HepG2 (cell line): Measurements from ENCODE around the gene MCRIP2. TPM values are rescaled to one million over a fixed set of nuclear protein-coding genes. Genes with fewer than 3 reads are reported as not detected.

Experiments
- ARNTL ChIP-seq: sonication (generic); formaldehyde crosslinking; IDR thresholded peaks from 2 replicates; pipeline ENCODE4 v1.4.0; 2020; ENCODE audit warnings: mild to moderate bottlenecking, missing genetic modification reagents
- ASH2L ChIP-seq: fragments of 300-600, 200-600 bp; sonication (generic); IDR thresholded peaks from 2 replicates; pipeline ENCODE4 v1.7.0; 2017; ENCODE audit warnings: low read depth, mild to moderate bottlenecking, moderate library complexity, mixed read lengths, low read length; ENCODE audit not compliant: insufficient read length
- ATF6 ChIP-seq: sonication (generic); formaldehyde crosslinking; conservative IDR thresholded peaks from 2 replicates; pipeline ENCODE4 v1.4.0; 2020; ENCODE audit warnings: missing genetic modification reagents
- IRF2 ChIP-seq: IDR thresholded peaks from 2 replicates; pipeline ENCODE4 v1.6.1; 2018; ENCODE audit warnings: missing genetic modification reagents, missing compliant biosample characterization
- NR1H2 ChIP-seq: sonication (generic); formaldehyde crosslinking; IDR thresholded peaks from 2 replicates; pipeline ENCODE4 v1.8.1; 2022; ENCODE audit warnings: low read depth, missing genetic modification reagents, borderline replicate concordance
- PREB ChIP-seq: sonication (generic); formaldehyde crosslinking; IDR thresholded peaks from 2 replicates; pipeline ENCODE4 v1.4.0; 2020; ENCODE audit warnings: missing genetic modification reagents
- TBP ChIP-seq: sonication (generic); formaldehyde crosslinking; IDR thresholded peaks from 2 replicates; pipeline ENCODE4 v1.5.0; 2020; ENCODE audit warnings: missing genetic modification reagents
- ZBTB40 ChIP-seq, 2 experiments: fragments of 450-650 bp in 1 of 2; sonication (generic) in 1 of 2; formaldehyde crosslinking in 1 of 2; IDR thresholded peaks; 2 replicates each; pipeline versions ENCODE4 v1.6.1 to v1.8.0; 2016 to 2022; ENCODE audit warnings: antibody characterized with exemption in 1 of 2, mild to moderate bottlenecking in 1 of 2, missing genetic modification reagents in 1 of 2
- ZNF44 ChIP-seq: sonication (generic); formaldehyde crosslinking; IDR thresholded peaks from 2 replicates; pipeline ENCODE4 v1.5.1; 2020; ENCODE audit warnings: mild to moderate bottlenecking, missing genetic modification reagents
- ZNF460 ChIP-seq: sonication (generic); formaldehyde crosslinking; IDR thresholded peaks from 2 replicates; pipeline ENCODE4 v1.5.1; 2020; ENCODE audit warnings: missing genetic modification reagents, mild to moderate bottlenecking, borderline replicate concordance
- ZNF512B ChIP-seq: sonication (generic); formaldehyde crosslinking; IDR thresholded peaks from 2 replicates; pipeline ENCODE4 v1.5.1; 2020; ENCODE audit warnings: missing genetic modification reagents, mild to moderate bottlenecking, borderline replicate concordance
- ZNF878 ChIP-seq: sonication (generic); formaldehyde crosslinking; IDR thresholded peaks from 2 replicates; pipeline ENCODE4 v1.8.1; 2023; ENCODE audit warnings: mild to moderate bottlenecking, missing genetic modification reagents, moderate library complexity
- polyA plus RNA-seq, 8 experiments: library from polyadenylated mRNA; depleted of rRNA in 3 of 8; stranded (reverse) in 7 of 8; unstranded in 1 of 8; fragments of >200 nt; fragmentation: Illumina TruSeq in 4 of 8; extraction: Trizol in 4 of 8; gene quantifications; 2 replicates each; pipeline versions ENCODE4 v1.2.1 to v1.2.3, GENCODE V29; 2011 to 2016; ENCODE audit warnings: low read depth in 4 of 8, missing spikeins in 1 of 8, mixed read lengths in 1 of 8; ENCODE audit not compliant: insufficient read depth in 1 of 8
- total RNA-seq, 5 experiments: library from RNA; depleted of rRNA; stranded (reverse); fragments of >200 nt; fragmentation: Illumina TruSeq; extraction: Trizol; gene quantifications; 2 replicates each; pipeline ENCODE4 v1.2.3, GENCODE V29; 2016; ENCODE audit warnings: low read depth in 1 of 5

The MCRIP2 gene
- total and polyA plus RNA-seq, 2 of the 13 experiments (the other 11 are each of a cell fraction or from before 2014, with no cell fraction given) = 39.6 to 76.7 TPM

GRCh38 chr16:679814-680624 is 38.4 kb downstream of the MCRIP2 start, which contains the start of gene STUB1 (continued):
- TF ChIP-seq ZNF512B (CRISPR knock-in tag) (no peak), ZBTB40 (IDR thresholded peaks at IDR 0.05) (no peak), ZBTB40 (CRISPR knock-in tag; IDR thresholded peaks at IDR 0.05) (no peak; the same call in 1 of the 2 replicates), ASH2L (peak; percentile 14), TBP (CRISPR knock-in tag) (no peak), ZNF460 (no peak), ZNF878 (CRISPR knock-in tag) (no peak), PREB (no peak), ATF6 (CRISPR knock-in tag) (no peak), IRF2 (CRISPR knock-in tag) (no peak), ARNTL (CRISPR knock-in tag) (no peak), NR1H2 (CRISPR knock-in tag) (no peak), ZNF44 (CRISPR knock-in tag) (no peak)
